ENCODE data around the gene HGFAC.

HGFAC gene

GRCh38 chr4:3465698-3466671 is 24.2 kb downstream of the HGFAC start:
- no peak for TF ChIP-seq CTCF (IDR thresholded peaks at IDR 0.05)
- no peaks in the 10 kb centered on the region for H3K27me3 ChIP-seq (ENCODE audit: control insufficient read depth, insufficient read depth, low read length)

GRCh38 chr4:3466691-3467600 is 25.2 kb downstream of the HGFAC start:
- no peak overlapping the region for H3K9ac ChIP-seq
- H3K4me1 ChIP-seq: no peaks in the 10 kb centered on the region
- no peaks in the 10 kb centered on the region for H3K27me3 ChIP-seq (ENCODE audit: control insufficient read depth, insufficient read depth, low read length)
- no peaks in the 10 kb centered on the region for H3K36me3 ChIP-seq (ENCODE audit: control insufficient read depth, insufficient read depth, low read length)
- no peak overlapping the region for H3K4me2 ChIP-seq (ENCODE audit: low read length)
- no peak for TF ChIP-seq CTCF (IDR thresholded peaks at IDR 0.05)
- no peak overlapping the region for H2AFZ ChIP-seq
- no peak overlapping the region for H3K4me3 ChIP-seq (ENCODE audit: low read depth, low read length)
- no peak overlapping the region for H3K27ac ChIP-seq
- no peaks in the 10 kb centered on the region for H3K9me3 ChIP-seq (ENCODE audit: control insufficient read depth, low read length)
- H3K79me2 ChIP-seq: no peaks in the 10 kb centered on the region

More at GRCh38 chr4:3465698-3466671, 24.2 kb downstream of the HGFAC start:
- Histone ChIP-seq H3K9me3 (ENCODE audit: control insufficient read depth, low read length) (no peaks in the 10 kb centered on the region), H3K9ac (no peak overlapping the region), H3K36me3 (ENCODE audit: control insufficient read depth, insufficient read depth, low read length) (no peaks in the 10 kb centered on the region), H3K79me2 (no peaks in the 10 kb centered on the region), H3K27ac (no peak overlapping the region), H3K4me1 (no peaks in the 10 kb centered on the region), H3K4me2 (ENCODE audit: low read length) (no peak overlapping the region), H2AFZ (no peak overlapping the region), H3K4me3 (ENCODE audit: low read depth, low read length) (no peak overlapping the region)

GRCh38 chr4:3467601-3468031 is 25.8 kb downstream of the HGFAC start:
- Histone ChIP-seq H3K79me2 (no peaks in the 10 kb centered on the region), H3K4me2 (ENCODE audit: low read length) (no peak overlapping the region), H3K4me3 (ENCODE audit: low read depth, low read length) (no peak overlapping the region), H3K27me3 (ENCODE audit: control insufficient read depth, insufficient read depth, low read length) (no peaks in the 10 kb centered on the region), H3K27ac (no peak overlapping the region), H3K9ac (no peak overlapping the region), H3K4me1 (no peaks in the 10 kb centered on the region), H3K9me3 (ENCODE audit: control insufficient read depth, low read length) (no peaks in the 10 kb centered on the region), H2AFZ (no peak overlapping the region), H3K36me3 (ENCODE audit: control insufficient read depth, insufficient read depth, low read length) (no peaks in the 10 kb centered on the region)
- TF ChIP-seq CTCF (IDR thresholded peaks at IDR 0.05): no peak

GRCh38 chr4:3468154-3468553 is 26.4 kb downstream of the HGFAC start:
- no peaks in the 10 kb centered on the region for H3K36me3 ChIP-seq (ENCODE audit: control insufficient read depth, insufficient read depth, low read length)
- H3K4me3 ChIP-seq (ENCODE audit: low read depth, low read length): no peak overlapping the region
- TF ChIP-seq CTCF (IDR thresholded peaks at IDR 0.05): no peak
- no peaks in the 10 kb centered on the region for H3K27me3 ChIP-seq (ENCODE audit: control insufficient read depth, insufficient read depth, low read length)
- no peaks in the 10 kb centered on the region for H3K9me3 ChIP-seq (ENCODE audit: control insufficient read depth, low read length)
- no peak overlapping the region for H3K9ac ChIP-seq
- H3K4me2 ChIP-seq (ENCODE audit: low read length): no peak overlapping the region
- no peak overlapping the region for H2AFZ ChIP-seq
- H3K4me1 ChIP-seq: no peaks in the 10 kb centered on the region
- H3K79me2 ChIP-seq: no peaks in the 10 kb centered on the region
- no peak overlapping the region for H3K27ac ChIP-seq

Measured in parathyroid adenoma (tissue), 2 donors.